IPS-18a (cell line): ENCODE measurements around the gene MEGF10.

ENCODE experiments used
- H3K27ac ChIP-seq: one replicate; pipeline ENCODE4 v1.5.1; 2013; ENCODE audit warnings: low read length
- H3K27me3 ChIP-seq: one replicate; pipeline ENCODE4 v1.6.1; 2013; ENCODE audit warnings: mild to moderate bottlenecking, low read length; ENCODE audit not compliant: control insufficient read depth, insufficient read depth
- H3K36me3 ChIP-seq: one replicate; pipeline ENCODE4 v1.6.1; 2013; ENCODE audit warnings: low read depth, low read length; ENCODE audit not compliant: control insufficient read depth
- H3K4me1 ChIP-seq: one replicate; pipeline ENCODE4 v1.6.1; 2013; ENCODE audit warnings: low read depth, low read length; ENCODE audit not compliant: control insufficient read depth
- H3K4me3 ChIP-seq: one replicate; pipeline ENCODE4 v1.5.1; 2013; ENCODE audit warnings: low read length
- H3K9ac ChIP-seq: one replicate; pipeline ENCODE4 v1.6.1; 2013; ENCODE audit warnings: mild to moderate bottlenecking, low read length, moderate library complexity
- H3K9me3 ChIP-seq: one replicate; pipeline ENCODE4 v1.6.1; 2013; ENCODE audit warnings: low read depth, low read length; ENCODE audit not compliant: control insufficient read depth

MEGF10 gene

DNA sequence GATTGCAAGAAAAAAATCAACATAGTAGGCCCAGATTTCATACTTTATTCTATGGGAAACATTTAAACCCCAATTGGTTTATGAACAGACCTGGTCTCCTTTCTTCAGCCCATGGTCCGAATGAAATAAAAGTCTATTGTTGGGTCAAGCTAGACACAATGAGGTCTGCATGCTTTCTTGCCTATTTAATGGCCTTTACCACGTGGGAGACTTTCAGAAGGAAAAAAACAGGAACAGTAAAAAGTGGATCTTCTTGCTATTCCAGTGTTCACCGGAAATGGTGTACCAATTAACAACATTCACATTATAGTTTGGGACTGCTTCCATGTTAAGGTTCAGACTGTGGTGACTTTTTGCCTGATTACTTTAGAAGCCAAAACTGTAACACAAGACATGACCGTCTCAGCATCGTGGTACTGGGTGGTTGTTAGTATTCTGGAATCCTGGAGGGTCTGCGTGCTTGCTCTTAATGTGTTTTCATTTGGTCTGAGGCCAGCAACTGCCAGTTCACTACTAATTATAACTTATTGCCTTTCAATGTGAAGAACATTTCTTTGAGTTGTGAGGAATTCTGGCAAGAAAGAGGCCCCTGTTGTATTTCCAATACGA lies 141.5 kb downstream of the MEGF10 start:
- H3K4me1 ChIP-seq, result no peaks in the 10 kb centered on the region
- no peaks in the 10 kb centered on the region for H3K9me3 ChIP-seq
- no peak overlapping the region for H3K27ac ChIP-seq
- no peaks in the 10 kb centered on the region for H3K36me3 ChIP-seq
- no peaks in the 10 kb centered on the region for H3K27me3 ChIP-seq
- H3K9ac ChIP-seq, result no peak overlapping the region
- H3K4me3 ChIP-seq, result no peak overlapping the region

DNA sequence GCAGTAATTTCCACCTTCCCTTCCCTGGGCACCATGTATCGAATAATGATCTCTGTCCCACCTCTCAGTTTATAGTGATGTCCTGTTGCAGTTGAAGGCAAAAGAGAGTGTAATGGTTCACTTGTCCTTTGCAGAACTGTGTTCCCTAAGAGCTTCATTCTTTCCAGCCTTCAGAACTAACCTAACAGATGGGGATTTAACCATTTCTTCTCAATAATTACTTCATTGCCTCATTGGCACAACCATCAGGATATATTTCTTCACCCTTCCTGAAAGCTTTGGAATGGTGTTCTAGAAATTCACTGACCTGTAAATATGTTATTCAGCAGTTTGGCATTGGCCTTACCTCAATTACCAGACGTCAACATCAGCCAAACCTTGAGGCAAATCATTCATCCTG lies 142.9 kb downstream of the MEGF10 start:
- H3K36me3 ChIP-seq, result no peaks in the 10 kb centered on the region

DNA sequence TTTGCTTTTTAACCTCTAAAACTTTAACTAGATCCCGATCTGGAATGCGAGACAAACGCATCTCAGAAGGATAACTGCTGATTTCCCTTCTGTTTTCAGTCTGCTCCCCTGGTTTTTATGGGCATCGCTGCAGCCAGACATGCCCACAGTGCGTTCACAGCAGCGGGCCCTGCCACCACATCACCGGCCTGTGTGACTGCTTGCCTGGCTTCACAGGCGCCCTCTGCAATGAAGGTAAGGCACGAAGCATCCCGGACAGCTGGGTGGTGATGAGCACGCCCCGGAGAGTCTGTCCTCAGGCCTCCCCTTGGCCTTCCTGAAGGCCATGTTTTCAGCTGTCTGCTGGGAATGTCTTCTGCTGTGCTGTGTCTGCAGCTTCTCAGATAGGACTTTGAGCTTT lies 144.0 kb downstream of the MEGF10 start:
- Histone ChIP-seq H3K27ac (no peak overlapping the region), H3K27me3 (no peaks in the 10 kb centered on the region), H3K9ac (no peak overlapping the region), H3K36me3 (no peaks in the 10 kb centered on the region), H3K4me1 (no peaks in the 10 kb centered on the region), H3K9me3 (no peaks in the 10 kb centered on the region), H3K4me3 (no peak overlapping the region)

More for the DNA sequence above, 142.9 kb downstream of the MEGF10 start:
- Histone ChIP-seq H3K27me3 (no peaks in the 10 kb centered on the region), H3K4me3 (no peak overlapping the region), H3K9ac (no peak overlapping the region), H3K27ac (no peak overlapping the region), H3K4me1 (no peaks in the 10 kb centered on the region), H3K9me3 (no peaks in the 10 kb centered on the region)

DNA sequence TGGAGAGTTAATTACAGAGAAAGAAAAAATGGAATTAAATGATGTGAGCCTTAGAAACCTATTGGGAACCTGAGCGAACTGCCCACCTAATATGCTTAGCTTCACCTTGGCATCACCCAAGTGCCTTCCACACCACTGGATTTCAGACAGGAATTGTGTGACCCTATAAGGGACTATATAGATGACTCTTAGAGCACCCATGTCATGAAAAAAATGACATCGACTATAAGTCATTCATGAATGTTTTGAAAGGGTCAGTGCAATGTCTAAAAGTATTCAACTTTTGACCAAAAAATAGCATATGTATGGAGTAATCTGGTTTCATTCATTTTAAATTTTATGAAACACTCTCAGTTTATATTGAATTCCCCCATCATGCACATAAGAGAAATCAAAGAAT lies 145.2 kb downstream of the MEGF10 start:
- H3K9ac ChIP-seq, result no peak overlapping the region
- no peaks in the 10 kb centered on the region for H3K4me1 ChIP-seq
- no peaks in the 10 kb centered on the region for H3K36me3 ChIP-seq
- no peaks in the 10 kb centered on the region for H3K9me3 ChIP-seq
- H3K4me3 ChIP-seq, result no peak overlapping the region
- H3K27ac ChIP-seq, result no peak overlapping the region
- H3K27me3 ChIP-seq, result no peaks in the 10 kb centered on the region

DNA sequence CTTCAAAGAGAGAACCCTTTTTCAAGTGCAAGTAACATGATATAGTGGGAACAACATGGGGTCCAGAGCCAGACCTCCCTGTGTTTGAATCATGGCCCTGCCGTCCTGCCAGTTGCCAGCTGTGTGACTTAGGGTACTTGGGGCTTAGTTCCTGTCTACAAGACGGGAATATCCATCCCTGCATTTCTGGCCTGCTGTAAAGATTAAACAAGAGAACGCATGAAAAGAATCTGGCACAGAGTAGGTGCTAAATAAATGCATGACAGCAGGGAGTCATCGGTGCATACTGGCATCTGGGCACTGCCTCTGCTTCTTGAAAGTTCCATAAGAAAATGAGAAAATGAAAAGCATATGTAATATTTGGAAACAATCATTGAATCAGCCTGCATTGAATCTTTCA lies 149.0 kb downstream of the MEGF10 start:
- Histone ChIP-seq H3K36me3 (no peaks in the 10 kb centered on the region), H3K27ac (no peak overlapping the region), H3K4me3 (no peak overlapping the region), H3K4me1 (no peaks in the 10 kb centered on the region), H3K9me3 (no peaks in the 10 kb centered on the region), H3K9ac (no peak overlapping the region), H3K27me3 (no peaks in the 10 kb centered on the region)

DNA sequence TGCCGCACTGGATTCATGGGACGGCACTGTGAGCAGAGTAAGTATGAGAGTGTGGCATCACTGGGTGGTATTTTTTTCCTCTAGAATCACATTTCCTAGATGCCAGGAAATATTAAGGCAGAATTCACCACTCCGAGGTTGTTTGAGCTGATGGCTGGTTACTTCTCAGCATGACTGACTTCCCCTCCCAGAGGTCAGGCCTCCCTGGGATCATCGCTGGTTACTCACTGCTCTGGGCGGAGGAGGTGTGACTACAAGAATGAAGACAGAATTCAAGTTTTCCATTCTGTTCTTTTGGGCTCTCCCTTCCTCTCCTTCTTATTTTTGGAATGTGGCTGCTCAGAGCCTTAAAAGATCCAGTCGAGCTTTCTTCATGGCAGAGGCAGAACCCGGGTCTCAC lies 150.2 kb downstream of the MEGF10 start:
- Histone ChIP-seq H3K27ac (no peak overlapping the region), H3K27me3 (no peaks in the 10 kb centered on the region), H3K9ac (no peak overlapping the region), H3K4me1 (no peaks in the 10 kb centered on the region), H3K4me3 (no peak overlapping the region), H3K9me3 (no peaks in the 10 kb centered on the region), H3K36me3 (no peaks in the 10 kb centered on the region)

DNA sequence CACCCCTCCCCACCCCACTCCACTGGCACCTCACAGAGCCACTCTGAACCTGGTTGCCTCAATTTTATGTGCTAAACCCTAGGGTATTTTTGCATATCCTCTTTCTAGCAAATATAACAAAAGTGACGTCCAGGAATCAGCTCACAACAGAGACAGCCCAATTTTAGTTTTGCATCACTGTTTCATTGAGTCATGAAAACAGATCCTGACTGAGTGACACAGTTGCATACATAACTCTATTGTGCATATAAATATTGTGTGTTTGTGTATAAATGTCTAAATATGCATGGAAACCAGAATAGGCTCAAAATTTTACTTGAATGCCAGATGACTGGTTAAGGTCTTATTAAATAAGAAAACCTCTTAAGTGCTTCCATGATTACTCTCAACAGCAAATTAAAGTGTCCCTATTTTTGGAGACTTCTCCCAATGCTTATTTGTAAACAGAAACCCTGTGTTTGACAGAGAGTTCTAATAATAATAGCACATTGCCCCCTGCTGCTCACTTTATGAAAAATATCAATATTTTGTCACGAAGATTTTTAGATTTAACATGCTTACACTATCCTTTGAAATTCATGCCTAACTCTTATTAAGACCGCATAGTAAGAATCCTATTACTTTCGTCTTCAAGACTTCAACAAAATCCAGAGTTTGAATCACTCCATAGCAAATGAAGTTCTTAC lies 151.3 kb downstream of the MEGF10 start:
- H3K9ac ChIP-seq, result no peak overlapping the region
- H3K9me3 ChIP-seq, result no peaks in the 10 kb centered on the region
- no peaks in the 10 kb centered on the region for H3K4me1 ChIP-seq
- H3K27ac ChIP-seq, result no peak overlapping the region
- no peak overlapping the region for H3K4me3 ChIP-seq
- H3K27me3 ChIP-seq, result no peaks in the 10 kb centered on the region
- H3K36me3 ChIP-seq, result no peaks in the 10 kb centered on the region

DNA sequence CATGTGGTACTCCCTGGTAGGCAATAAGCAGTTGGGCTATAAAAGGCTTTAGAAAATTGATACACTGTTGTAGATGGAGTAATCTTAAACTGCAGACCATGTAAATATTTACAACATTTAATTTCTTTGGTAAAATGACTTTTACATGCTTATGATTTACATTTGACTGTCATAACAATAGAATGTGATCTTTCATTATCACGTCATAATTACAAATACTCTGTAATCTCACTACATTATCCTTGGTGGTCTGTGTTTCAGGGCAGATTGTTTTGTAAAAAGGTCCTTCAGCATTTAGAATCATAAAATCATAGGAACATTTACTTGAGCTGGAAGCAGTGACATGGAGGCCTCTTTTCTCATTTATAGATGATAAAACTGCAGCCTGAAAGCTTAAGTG lies 153.6 kb downstream of the MEGF10 start:
- no peak overlapping the region for H3K27ac ChIP-seq
- H3K4me1 ChIP-seq, result no peaks in the 10 kb centered on the region
- no peaks in the 10 kb centered on the region for H3K9me3 ChIP-seq
- no peak overlapping the region for H3K4me3 ChIP-seq
- H3K9ac ChIP-seq, result no peak overlapping the region
- H3K36me3 ChIP-seq, result peaks cover 1% of the 10 kb centered on the region
- no peaks in the 10 kb centered on the region for H3K27me3 ChIP-seq

DNA sequence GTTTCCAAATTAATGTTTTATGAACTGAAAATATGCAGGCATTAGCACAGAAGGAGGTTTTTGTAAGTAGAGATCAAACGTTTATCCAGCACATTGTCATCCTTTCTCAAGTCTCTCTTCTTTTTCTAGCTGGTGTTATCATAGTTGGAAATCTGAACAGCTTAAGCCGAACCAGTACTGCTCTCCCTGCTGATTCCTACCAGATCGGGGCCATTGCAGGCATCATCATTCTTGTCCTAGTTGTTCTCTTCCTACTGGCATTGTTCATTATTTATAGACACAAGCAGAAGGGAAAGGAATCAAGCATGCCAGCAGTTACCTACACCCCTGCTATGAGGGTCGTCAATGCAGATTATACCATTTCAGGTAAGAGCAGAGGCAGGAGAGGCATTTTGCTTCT lies 154.7 kb downstream of the MEGF10 start:
- Histone ChIP-seq H3K27ac (no peak overlapping the region), H3K27me3 (no peaks in the 10 kb centered on the region), H3K4me1 (no peaks in the 10 kb centered on the region), H3K4me3 (no peak overlapping the region), H3K36me3 (peaks cover 5% of the 10 kb centered on the region), H3K9me3 (no peaks in the 10 kb centered on the region), H3K9ac (no peak overlapping the region)

DNA sequence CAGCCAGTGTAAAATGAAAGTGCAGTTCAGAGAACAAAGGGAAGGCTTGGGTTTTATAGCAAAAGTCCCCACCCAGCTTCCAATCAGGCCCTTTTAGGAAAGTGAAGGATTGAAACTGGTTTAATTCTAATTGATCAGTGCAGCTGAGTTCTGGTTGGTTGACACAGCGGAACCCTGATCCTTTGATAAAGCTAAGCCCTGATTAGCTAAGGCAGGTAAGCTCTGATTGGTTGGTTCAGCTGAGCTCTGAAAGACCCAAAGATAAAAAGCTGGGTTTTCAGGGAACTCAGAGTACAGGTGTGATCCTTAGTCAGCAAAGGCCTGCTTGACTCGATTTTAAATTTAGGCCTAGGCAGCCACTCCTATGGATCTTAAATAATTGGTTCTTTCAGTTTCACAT lies 156.0 kb downstream of the MEGF10 start:
- no peak overlapping the region for H3K9ac ChIP-seq
- H3K4me3 ChIP-seq, result no peak overlapping the region
- no peaks in the 10 kb centered on the region for H3K27me3 ChIP-seq
- H3K4me1 ChIP-seq, result no peaks in the 10 kb centered on the region
- no peaks in the 10 kb centered on the region for H3K9me3 ChIP-seq
- H3K27ac ChIP-seq, result no peak overlapping the region
- H3K36me3 ChIP-seq, result peaks cover 5% of the 10 kb centered on the region

DNA sequence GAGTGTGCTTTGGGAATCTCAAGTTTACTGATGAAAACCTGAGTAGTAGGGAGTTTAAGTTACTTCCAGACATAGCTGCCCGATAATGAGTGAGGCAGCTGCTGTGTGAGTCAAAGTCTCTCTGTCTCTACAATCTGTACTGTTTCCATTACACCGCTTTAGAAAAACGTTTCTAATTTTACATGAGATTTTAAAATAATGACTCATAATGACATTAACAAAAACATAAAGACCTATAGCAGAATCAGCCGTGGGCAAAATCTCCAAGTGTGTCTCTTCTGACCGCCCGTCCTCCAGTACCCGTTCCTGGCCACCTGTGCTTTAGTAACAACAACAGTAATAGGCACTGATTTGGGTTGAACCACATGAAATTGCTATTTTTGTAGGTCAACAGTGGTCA lies 157.2 kb downstream of the MEGF10 start:
- peaks cover 5% of the 10 kb centered on the region for H3K36me3 ChIP-seq
- H3K27ac ChIP-seq, result no peak overlapping the region
- H3K4me1 ChIP-seq, result no peaks in the 10 kb centered on the region
- H3K4me3 ChIP-seq, result no peak overlapping the region
- no peaks in the 10 kb centered on the region for H3K9me3 ChIP-seq
- no peaks in the 10 kb centered on the region for H3K27me3 ChIP-seq
- no peak overlapping the region for H3K9ac ChIP-seq

DNA sequence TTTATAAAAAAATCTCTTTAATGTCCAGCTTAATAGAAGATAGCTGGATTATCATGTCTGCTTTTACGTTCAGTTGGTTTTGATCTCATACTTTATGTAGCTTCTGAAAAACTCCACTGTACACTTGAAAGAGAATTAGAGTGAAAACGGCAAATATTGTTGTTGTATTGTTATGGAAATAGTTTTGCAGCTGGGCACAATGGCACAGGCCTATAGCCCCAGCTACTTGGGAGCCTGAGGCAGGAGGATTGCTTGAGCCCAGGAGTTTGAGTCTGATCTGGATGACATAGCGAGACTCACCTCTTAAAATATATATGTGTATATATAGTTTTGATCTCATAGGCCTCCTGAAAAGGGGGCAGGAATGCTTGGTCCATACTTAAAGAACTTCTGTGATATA lies 159.4 kb downstream of the MEGF10 start:
- Histone ChIP-seq H3K9ac (no peak overlapping the region), H3K4me3 (no peak overlapping the region), H3K27me3 (no peaks in the 10 kb centered on the region), H3K36me3 (peaks cover 5% of the 10 kb centered on the region), H3K9me3 (no peaks in the 10 kb centered on the region), H3K4me1 (no peaks in the 10 kb centered on the region), H3K27ac (no peak overlapping the region)
